Rectal smooth muscle tissue (tissue), 1 donor: ENCODE measurements around the gene OR4X1.
"Not testable (repeated sequence)": the region's sequence is repeated elsewhere in the genome, so short reads cannot be mapped to it uniquely, and the experiment has no call there.

Experiments
- H3K27ac ChIP-seq: one replicate; pipeline ENCODE4 v1.7.0; 2013; ENCODE audit warnings: low read depth, low read length, inconsistent platforms
- H3K27me3 ChIP-seq: one replicate; pipeline ENCODE4 v1.7.0; 2013; ENCODE audit warnings: low read length; ENCODE audit not compliant: control insufficient read depth, insufficient read depth
- H3K36me3 ChIP-seq: one replicate; pipeline ENCODE4 v1.7.0; 2013; ENCODE audit warnings: low read length; ENCODE audit not compliant: control insufficient read depth, insufficient read depth
- H3K4me1 ChIP-seq: one replicate; pipeline ENCODE4 v1.7.0; 2013; ENCODE audit warnings: low read length; ENCODE audit not compliant: control insufficient read depth, insufficient read depth
- H3K4me3 ChIP-seq: one replicate; pipeline ENCODE4 v1.7.0; 2013; ENCODE audit warnings: low read length
- H3K9ac ChIP-seq: one replicate; pipeline ENCODE4 v1.7.0; 2013; ENCODE audit warnings: low read length

OR4X1 gene, protein sequence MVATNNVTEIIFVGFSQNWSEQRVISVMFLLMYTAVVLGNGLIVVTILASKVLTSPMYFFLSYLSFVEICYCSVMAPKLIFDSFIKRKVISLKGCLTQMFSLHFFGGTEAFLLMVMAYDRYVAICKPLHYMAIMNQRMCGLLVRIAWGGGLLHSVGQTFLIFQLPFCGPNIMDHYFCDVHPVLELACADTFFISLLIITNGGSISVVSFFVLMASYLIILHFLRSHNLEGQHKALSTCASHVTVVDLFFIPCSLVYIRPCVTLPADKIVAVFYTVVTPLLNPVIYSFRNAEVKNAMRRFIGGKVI

DNA sequence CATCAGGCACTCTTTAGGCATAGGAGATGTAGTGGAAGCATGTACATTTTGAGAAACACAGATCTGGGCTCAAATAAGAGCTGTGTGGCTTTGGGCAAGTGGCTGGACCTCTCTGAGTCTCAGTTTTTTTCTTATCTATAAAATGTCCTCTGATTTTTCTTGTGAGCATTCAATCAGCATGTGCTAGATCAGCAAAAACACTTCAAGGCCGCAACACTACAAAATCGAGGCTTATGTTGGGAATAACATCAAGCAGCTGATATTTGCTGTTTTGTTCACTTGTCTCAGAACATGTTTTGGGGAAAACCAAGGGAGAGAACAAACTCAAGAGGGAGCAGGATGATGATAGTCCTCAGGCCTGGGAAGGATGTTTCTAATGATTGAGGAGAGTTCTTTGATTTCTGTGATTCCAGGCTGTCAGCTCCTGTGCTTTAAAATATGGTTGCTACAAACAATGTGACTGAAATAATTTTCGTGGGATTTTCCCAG, at the start of gene OR4X1:
OR4X1 (plus strand) TSS at position 439 of the 489 bp plus-strand sequence; CDS start at position 439, 0 bp downstream.
- H3K36me3 ChIP-seq = no peaks in the 10 kb centered on the region
- H3K27me3 ChIP-seq = no peaks in the 10 kb centered on the region
- no peak within 1 kb of the TSS for H3K9ac ChIP-seq
- H3K27ac ChIP-seq = no peak within 1 kb of the TSS
- H3K4me1 ChIP-seq = no peaks in the 10 kb centered on the region
- no peak within 1 kb of the TSS for H3K4me3 ChIP-seq

DNA sequence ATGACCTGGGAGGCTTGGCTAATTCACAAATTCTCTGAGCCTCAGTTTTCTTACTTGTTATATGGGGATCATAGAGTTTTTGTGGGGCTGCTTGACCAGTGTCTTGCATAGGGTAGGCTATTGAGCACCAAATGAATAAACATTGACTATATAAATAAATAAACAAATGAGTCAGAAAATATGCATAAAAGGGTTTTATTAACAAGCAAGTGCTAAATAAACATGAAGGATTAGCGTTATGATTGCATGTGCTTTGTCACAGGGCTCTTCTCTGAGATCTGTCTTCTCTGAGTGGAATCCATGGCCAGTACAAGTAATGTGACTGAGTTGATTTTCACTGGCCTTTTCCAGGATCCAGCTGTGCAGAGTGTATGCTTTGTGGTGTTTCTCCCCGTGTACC, 47.2 kb upstream of the OR4X1 start, which contains the start of gene OR4B1:
OR4B1 (plus strand) TSS at position 301 of the 400 bp plus-strand sequence; CDS start at position 301, 0 bp downstream.
- H3K27me3 ChIP-seq = no peaks in the 10 kb centered on the region
- no peak within 1 kb of the TSS for H3K27ac ChIP-seq
- no peaks in the 10 kb centered on the region for H3K4me1 ChIP-seq
- H3K4me3 ChIP-seq = no peak within 1 kb of the TSS
- no peak within 1 kb of the TSS for H3K9ac ChIP-seq
- no peaks in the 10 kb centered on the region for H3K36me3 ChIP-seq

DNA sequence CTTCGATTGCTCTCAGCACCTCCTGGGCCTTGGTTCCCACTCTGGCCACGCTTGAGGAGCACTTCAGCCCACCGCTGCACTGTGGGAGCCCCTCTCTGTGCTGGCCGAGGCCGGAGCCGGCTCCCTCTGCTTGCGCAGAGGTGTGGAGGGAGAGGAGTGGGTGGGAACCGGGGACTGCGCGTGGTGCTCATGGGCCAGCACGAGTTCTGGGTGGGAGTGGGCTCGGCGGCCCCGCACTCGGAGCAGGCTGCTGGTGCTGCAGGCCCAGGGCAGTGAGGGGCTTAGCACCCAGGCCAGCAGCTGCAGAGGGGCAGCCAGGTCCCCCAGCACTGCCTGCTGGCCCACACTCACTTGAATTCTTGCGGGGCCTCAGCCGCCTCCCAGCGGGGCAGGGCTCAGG, 34.9 kb upstream of the OR4X1 start:
- Histone ChIP-seq H3K27ac (no peak overlapping the region), H3K4me1 (no peaks in the 10 kb centered on the region), H3K9ac (no peak overlapping the region), H3K36me3 (no peaks in the 10 kb centered on the region), H3K4me3 (no peak overlapping the region), H3K27me3 (no peaks in the 10 kb centered on the region)

DNA sequence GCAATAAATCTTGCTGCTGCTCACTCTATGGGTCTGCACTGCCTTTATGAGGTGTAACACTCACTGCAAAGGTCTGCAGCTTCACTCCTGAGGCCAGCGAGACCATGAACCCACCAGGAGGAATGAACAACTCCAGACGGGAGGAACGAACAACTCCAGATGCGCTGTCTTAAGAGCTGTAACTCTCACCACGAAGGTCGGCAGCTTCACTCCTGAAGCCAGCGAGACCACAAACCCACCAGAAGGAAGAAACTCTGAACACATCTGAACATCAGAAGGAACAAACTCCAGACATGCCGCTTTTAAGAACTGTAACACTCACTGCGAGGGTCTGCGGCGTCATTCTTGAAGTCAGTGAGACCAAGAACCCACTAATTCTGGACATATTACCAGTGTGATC, 33.6 kb upstream of the OR4X1 start:
- not testable (repeated sequence) for H3K27ac ChIP-seq, H3K36me3 ChIP-seq, H3K27me3 ChIP-seq, H3K4me1 ChIP-seq, H3K9ac ChIP-seq, H3K4me3 ChIP-seq

DNA sequence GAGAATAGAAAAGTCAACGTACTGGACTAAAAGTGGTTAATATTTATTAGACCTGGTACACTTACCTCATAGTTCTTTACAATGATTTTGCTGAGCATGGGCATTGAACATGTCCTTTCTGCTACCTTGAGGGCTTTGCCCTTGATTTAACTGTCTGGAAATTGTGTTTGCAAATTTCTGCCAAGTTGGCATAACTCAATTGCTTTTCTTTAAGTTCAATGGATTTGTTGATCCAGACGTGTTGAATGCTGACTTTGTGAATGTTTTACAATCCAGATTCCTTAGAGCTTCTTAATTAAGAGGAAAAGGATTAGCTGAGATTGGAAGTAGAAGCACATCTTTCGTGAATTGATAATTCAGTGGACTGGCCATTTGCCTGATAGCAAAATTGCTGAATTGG, 25.9 kb upstream of the OR4X1 start:
- no peak overlapping the region for H3K4me3 ChIP-seq
- H3K27me3 ChIP-seq = no peaks in the 10 kb centered on the region
- no peaks in the 10 kb centered on the region for H3K4me1 ChIP-seq
- H3K27ac ChIP-seq = no peak overlapping the region
- H3K9ac ChIP-seq = no peak overlapping the region
- H3K36me3 ChIP-seq = no peaks in the 10 kb centered on the region

DNA sequence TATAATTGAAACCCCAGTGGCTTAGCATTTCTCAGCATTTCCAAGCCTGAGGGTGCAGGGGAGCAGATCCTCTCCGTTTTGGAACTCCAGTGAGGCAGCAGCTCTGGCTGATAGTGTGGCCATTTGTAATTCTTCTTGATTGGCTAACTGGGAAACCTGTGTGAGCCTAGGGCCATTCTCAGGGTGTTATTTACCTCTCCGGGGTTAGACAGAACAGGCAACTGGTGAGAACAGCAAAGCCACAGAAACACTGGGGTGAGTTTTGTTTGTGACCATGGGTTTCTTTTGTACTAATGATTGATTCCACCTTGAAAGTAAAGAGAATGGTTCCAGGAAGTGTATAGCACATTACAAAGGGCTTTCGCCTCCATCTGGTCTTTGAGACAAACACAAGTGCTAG, 21.2 kb upstream of the OR4X1 start:
- Histone ChIP-seq H3K9ac (no peak overlapping the region), H3K27me3 (no peaks in the 10 kb centered on the region), H3K27ac (no peak overlapping the region), H3K36me3 (no peaks in the 10 kb centered on the region), H3K4me3 (no peak overlapping the region), H3K4me1 (no peaks in the 10 kb centered on the region)

DNA sequence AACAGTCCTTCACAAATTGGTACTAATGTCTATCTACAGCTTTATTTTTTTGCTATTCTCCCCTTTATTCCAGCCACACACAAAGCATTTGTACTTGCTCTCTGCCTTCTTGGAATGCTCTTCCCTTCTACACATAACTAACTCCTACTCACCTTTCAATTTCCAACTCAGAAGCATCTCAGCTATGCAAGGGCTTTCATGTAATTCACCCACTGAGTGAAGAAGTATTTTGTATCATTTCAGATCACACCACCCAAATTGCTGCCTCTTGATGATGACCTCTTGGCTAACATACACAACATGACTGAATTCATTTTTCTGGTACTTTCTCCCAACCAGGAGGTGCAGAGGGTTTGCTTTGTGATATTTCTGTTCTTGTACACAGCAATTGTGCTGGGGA, 18.9 kb upstream of the OR4X1 start, which contains the start of gene OR4X2:
OR4X2 (plus strand) TSS at position 301 of the 400 bp plus-strand sequence; CDS start at position 301, 0 bp downstream.
- Histone ChIP-seq H3K4me1 (no peaks in the 10 kb centered on the region), H3K27me3 (no peaks in the 10 kb centered on the region), H3K27ac (no peak within 1 kb of the TSS), H3K9ac (no peak within 1 kb of the TSS), H3K36me3 (no peaks in the 10 kb centered on the region), H3K4me3 (no peak within 1 kb of the TSS)

DNA sequence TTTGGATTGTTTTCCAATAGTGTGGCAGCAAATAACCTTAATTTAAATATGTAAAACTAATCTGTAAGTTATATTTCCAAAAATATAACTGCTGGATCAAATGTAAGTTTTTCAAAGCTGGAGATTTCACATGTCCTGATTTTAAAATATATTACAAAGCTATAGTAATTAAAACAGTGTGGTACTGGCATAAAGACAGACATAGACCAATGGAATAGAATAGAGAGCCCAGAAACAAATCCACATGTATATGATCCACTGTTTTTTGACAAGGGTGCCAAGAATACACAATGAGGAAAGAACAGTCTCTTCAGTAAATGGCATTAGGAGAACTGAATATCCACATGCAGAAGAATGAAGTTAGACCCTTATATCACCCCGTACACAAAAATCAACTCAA, 14.8 kb upstream of the OR4X1 start:
- Histone ChIP-seq H3K9ac (no peak overlapping the region), H3K4me3 (no peak overlapping the region), H3K36me3 (no peaks in the 10 kb centered on the region), H3K27me3 (no peaks in the 10 kb centered on the region), H3K4me1 (no peaks in the 10 kb centered on the region), H3K27ac (no peak overlapping the region)

DNA sequence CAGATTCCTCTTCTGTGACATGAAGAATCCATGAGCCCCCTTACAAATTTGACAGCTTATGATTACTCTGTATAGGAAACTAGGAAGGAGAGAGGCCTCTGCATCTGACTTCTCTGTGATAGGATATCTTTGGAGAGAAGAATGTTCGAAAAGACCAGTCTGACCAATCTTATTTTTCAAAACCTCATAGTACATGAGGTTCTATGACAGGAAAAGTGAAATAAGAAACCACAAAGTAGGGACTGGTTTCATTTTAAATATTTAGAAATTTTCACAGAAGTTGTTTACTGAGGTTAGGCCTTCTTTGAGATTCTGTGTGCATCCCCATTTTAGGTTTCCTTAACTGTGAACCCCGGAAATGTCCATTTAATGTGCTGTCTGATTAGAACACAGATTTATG, 2.1 kb upstream of the OR4X1 start:
- Histone ChIP-seq H3K27me3 (no peaks in the 10 kb centered on the region), H3K36me3 (no peaks in the 10 kb centered on the region), H3K4me1 (no peaks in the 10 kb centered on the region), H3K9ac (no peak overlapping the region), H3K4me3 (no peak overlapping the region), H3K27ac (no peak overlapping the region)

DNA sequence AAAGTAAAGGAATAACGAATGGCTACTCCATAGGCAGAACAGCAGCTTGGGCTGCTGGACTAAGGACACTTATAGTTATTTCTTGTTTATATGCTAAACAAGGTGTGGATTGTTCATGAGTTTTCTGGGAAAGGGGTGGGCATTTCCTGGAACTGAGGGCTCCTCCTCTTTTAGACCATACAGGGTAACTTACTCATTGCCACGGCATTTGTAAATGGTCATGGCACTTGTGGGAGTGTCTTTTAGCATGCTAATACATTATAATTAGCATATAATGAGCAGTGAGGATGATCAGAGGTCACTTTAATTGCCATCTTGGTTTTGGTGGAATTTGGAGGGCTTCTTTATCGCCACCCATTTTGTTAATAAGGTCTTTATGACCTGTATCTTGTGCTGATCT, 7.0 kb downstream of the OR4X1 start:
- H3K27ac ChIP-seq = no peak overlapping the region
- no peak overlapping the region for H3K4me3 ChIP-seq
- H3K27me3 ChIP-seq = no peaks in the 10 kb centered on the region
- H3K36me3 ChIP-seq = no peaks in the 10 kb centered on the region
- H3K9ac ChIP-seq = no peak overlapping the region
- H3K4me1 ChIP-seq = no peaks in the 10 kb centered on the region

DNA sequence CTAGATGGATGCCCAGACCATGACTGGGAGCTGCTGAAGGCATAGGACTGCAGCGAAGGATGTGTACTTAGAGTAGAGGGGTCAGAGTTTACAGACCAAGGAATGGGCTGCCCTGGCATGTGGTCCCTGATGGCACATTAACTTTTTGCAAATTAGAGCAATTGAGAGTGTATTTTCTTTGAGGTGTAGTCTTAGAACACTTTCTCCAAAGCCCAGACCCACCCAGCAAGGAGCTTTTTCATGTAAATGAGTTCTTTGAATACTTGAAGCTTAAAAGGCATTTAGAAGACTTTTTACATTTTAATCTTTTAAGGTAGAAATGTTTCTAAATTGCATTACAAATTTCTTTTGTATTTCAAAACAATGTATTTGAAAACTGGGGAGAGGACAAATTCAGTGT, 8.9 kb downstream of the OR4X1 start:
- H3K27ac ChIP-seq = no peak overlapping the region
- no peak overlapping the region for H3K9ac ChIP-seq
- no peaks in the 10 kb centered on the region for H3K27me3 ChIP-seq
- no peaks in the 10 kb centered on the region for H3K4me1 ChIP-seq
- no peaks in the 10 kb centered on the region for H3K36me3 ChIP-seq
- H3K4me3 ChIP-seq = no peak overlapping the region

DNA sequence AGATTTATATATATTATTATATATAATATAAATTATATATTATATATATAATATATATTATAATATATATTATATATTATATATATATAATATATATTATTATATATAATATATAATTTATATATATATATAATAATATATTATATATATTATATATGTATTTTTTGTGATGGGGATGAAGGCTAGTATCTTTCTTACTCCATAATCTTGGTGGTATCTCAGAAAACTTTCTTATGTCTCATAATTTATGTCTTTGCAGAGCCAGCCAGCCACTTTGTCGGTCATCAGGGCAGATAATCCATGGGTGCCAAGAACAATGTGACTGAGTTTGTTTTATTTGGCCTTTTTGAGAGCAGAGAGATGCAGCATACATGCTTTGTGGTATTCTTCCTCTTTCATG, 42.3 kb downstream of the OR4X1 start, which contains the start of gene OR4S1:
OR4S1 (plus strand) TSS at position 301 of the 400 bp plus-strand sequence; CDS start at position 301, 0 bp downstream.
- Histone ChIP-seq H3K4me1 (no peaks in the 10 kb centered on the region), H3K4me3 (no peak within 1 kb of the TSS), H3K36me3 (no peaks in the 10 kb centered on the region), H3K9ac (no peak within 1 kb of the TSS), H3K27ac (no peak within 1 kb of the TSS), H3K27me3 (no peaks in the 10 kb centered on the region)
